ENCODE results near the gene ADIPOQ.
"Not testable (repeated sequence)": the region's sequence is repeated elsewhere in the genome, so short reads cannot be mapped to it uniquely, and the experiment has no call there.

ADIPOQ gene

GRCh38 chr3:186901135-186901734, 58.7 kb downstream of the ADIPOQ start:
- TF ChIP-seq TOX (CRISPR knock-in tag; IDR thresholded peaks at IDR 0.05; ENCODE audit: borderline replicate concordance) (no peak), PPARA (CRISPR knock-in tag; IDR thresholded peaks at IDR 0.05; ENCODE audit: borderline replicate concordance) (no peak)

GRCh38 chr3:186902154-186902553, 59.6 kb downstream of the ADIPOQ start:
- no peak for ATAC-seq
- no peak for TF ChIP-seq TOX (CRISPR knock-in tag; IDR thresholded peaks at IDR 0.05; ENCODE audit: borderline replicate concordance)
- no peak for TF ChIP-seq ZNF8 (CRISPR knock-in tag; IDR thresholded peaks at IDR 0.05)
- TF ChIP-seq BACH2 (CRISPR knock-in tag; IDR thresholded peaks at IDR 0.05; ENCODE audit: borderline replicate concordance) = no peak
- TF ChIP-seq, protein P1, sequence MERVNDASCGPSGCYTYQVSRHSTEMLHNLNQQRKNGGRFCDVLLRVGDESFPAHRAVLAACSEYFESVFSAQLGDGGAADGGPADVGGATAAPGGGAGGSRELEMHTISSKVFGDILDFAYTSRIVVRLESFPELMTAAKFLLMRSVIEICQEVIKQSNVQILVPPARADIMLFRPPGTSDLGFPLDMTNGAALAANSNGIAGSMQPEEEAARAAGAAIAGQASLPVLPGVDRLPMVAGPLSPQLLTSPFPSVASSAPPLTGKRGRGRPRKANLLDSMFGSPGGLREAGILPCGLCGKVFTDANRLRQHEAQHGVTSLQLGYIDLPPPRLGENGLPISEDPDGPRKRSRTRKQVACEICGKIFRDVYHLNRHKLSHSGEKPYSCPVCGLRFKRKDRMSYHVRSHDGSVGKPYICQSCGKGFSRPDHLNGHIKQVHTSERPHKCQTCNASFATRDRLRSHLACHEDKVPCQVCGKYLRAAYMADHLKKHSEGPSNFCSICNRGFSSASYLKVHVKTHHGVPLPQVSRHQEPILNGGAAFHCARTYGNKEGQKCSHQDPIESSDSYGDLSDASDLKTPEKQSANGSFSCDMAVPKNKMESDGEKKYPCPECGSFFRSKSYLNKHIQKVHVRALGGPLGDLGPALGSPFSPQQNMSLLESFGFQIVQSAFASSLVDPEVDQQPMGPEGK (CRISPR knock-in tag; IDR thresholded peaks at IDR 0.05; ENCODE audit: borderline replicate concordance) = no peak
- TF ChIP-seq PPARA (CRISPR knock-in tag; IDR thresholded peaks at IDR 0.05; ENCODE audit: borderline replicate concordance) = no peak
- no peak for TF ChIP-seq CREB5 (CRISPR knock-in tag; IDR thresholded peaks at IDR 0.05; ENCODE audit: low read depth)

More at GRCh38 chr3:186901135-186901734, 58.7 kb downstream of the ADIPOQ start:
- ATAC-seq = no peak

DNA sequence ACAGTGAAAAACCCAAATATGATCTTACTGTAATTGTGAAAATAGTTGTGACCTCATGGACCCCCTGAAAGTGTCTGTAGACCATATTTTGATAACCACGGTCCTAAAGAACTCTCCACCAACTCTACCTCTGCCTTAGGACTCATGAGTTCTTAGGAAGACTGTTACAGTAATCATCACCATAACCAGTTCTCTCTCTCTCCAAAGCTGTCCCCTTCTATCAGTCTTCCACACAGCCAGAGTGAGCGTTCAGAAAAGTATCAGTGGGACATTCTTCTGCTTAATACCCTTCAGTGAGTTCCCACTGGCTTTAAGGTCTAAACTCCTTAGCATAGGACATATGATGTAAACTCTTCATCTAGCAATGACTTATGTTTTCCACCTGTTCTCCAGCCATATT, 60.2 kb downstream of the ADIPOQ start:
- TF ChIP-seq BACH2 (CRISPR knock-in tag; IDR thresholded peaks at IDR 0.05; ENCODE audit: borderline replicate concordance) = no peak
- no peak for ATAC-seq

GRCh38 chr3:186903676-186904075, 61.2 kb downstream of the ADIPOQ start:
- not testable (repeated sequence) for ATAC-seq

DNA sequence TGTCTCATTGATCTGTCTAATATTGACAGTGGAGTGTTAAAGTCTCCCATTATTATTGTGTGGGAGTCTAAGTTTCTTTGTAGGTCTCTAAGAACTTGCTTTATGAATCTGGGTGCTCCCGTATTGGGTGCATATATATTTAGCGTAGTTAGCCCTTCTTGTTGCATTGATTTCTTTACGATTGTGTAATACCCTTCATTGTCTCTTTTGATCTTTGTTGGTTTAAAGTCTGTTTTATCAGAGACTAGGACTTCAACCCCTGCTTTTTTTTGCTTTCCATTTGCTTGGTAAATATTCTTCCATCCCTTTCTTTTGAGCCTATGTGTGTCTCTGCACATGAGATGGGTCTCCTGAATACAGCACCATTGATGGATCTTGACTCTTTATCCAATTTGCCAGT, 64.6 kb downstream of the ADIPOQ start:
- not testable (repeated sequence) for ATAC-seq
